Right lobe of liver (tissue), 4 donors: ENCODE measurements around the gene BLACAT1.

Experiments used
- POLR2A ChIP-seq: fragments of 450-650 bp; IDR thresholded peaks from one replicate; pipeline ENCODE4 v1.6.1; 2017; ENCODE audit warnings: antibody characterized with exemption, mild to moderate bottlenecking
- TF ChIP-seq, protein P1 (sequence below), 4 donors: fragments of 200-600 bp in 3 of 4; fragments of 450-650 bp in 1 of 4; IDR thresholded peaks; one replicate each; pipeline versions ENCODE4 v1.5.1 to v1.8.0; 2016 to 2022; ENCODE audit warnings: antibody characterized with exemption in 4 of 4, mild to moderate bottlenecking in 2 of 4
- donor health status: DM: no; HTN: no; CAD: no.
- donor health status: DM: no; HTN: no; CAD: no.
- donor health status: DM: no; HTN: yes; CAD: no.

DNA sequence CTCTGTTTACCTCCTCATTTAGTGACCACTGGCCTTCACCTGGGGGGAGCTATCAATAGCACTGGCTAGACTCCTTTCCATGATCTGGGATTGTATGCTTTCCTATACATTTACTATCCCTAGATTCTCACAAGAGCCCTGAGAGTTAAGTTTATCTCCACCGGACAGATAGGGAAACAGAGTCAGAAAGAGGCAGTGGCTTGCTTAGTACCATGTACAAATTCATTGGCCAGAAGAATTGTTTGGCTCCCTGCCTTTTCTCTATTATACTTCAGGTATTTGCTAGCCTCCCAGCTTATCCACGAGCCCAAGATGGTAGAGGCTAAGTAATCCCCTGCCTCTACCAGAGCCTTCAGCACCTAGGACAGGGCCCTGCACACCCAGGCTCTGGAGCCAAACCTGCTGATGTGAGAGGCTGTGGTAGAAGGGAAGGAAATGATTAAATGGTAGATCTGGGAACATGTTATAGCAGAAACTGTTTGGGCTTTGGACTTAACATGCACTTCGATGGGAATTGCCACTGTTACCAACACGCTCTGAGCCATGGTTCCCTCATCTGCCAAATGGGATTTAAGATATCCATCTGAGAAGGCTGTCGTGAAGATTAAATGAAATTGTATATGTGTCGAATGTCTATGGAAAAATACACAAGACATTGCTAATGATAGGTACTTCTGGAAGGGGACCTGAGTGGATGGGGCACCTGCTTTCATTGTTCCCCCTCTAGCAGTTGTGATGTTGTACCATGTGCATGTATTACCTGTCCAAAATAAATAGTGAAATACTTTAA lies 3.1 kb upstream of the BLACAT1 start:
- TF ChIP-seq, protein P1, sequence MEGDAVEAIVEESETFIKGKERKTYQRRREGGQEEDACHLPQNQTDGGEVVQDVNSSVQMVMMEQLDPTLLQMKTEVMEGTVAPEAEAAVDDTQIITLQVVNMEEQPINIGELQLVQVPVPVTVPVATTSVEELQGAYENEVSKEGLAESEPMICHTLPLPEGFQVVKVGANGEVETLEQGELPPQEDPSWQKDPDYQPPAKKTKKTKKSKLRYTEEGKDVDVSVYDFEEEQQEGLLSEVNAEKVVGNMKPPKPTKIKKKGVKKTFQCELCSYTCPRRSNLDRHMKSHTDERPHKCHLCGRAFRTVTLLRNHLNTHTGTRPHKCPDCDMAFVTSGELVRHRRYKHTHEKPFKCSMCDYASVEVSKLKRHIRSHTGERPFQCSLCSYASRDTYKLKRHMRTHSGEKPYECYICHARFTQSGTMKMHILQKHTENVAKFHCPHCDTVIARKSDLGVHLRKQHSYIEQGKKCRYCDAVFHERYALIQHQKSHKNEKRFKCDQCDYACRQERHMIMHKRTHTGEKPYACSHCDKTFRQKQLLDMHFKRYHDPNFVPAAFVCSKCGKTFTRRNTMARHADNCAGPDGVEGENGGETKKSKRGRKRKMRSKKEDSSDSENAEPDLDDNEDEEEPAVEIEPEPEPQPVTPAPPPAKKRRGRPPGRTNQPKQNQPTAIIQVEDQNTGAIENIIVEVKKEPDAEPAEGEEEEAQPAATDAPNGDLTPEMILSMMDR (IDR thresholded peaks at IDR 0.05): no peak
- TF ChIP-seq POLR2A: no peak
